Chondrocyte (in vitro differentiated cells): ENCODE data around the gene FURIN. TPM values are rescaled to one million over a fixed set of nuclear protein-coding genes. Genes with fewer than 3 reads are reported as not detected.

Experiments
- DNase-seq: peaks from one replicate; pipeline ENCODE4 v3.0.0; 2021; ENCODE audit warnings: mixed read lengths, low spot score
- H3K27ac Mint-ChIP-seq: one replicate; pipeline ENCODE4 v1.8.0; 2021; ENCODE audit warnings: mild to moderate bottlenecking, moderate library complexity, mixed read lengths; ENCODE audit not compliant: unreplicated experiment
- H3K27me3 Mint-ChIP-seq: 2 replicates; pipeline ENCODE4 v1.8.0; 2021; ENCODE audit warnings: low read depth, mixed read lengths
- H3K36me3 Mint-ChIP-seq: 2 replicates; pipeline ENCODE4 v1.8.0; 2021; ENCODE audit warnings: low read depth, mixed read lengths
- H3K4me1 Mint-ChIP-seq: 2 replicates; pipeline ENCODE4 v1.8.0; 2021; ENCODE audit warnings: low read depth, mild to moderate bottlenecking, mixed read lengths
- H3K4me3 Mint-ChIP-seq: one replicate; pipeline ENCODE4 v1.8.0; 2021; ENCODE audit warnings: mild to moderate bottlenecking, moderate library complexity, mixed read lengths; ENCODE audit not compliant: unreplicated experiment
- H3K9me3 Mint-ChIP-seq: 2 replicates; pipeline ENCODE4 v1.8.0; 2021; ENCODE audit warnings: low read depth, mixed read lengths
- CTCF ChIP-seq: fragments of 200-600 bp; sonication (generic); IDR thresholded peaks from 2 replicates; pipeline ENCODE4 v1.5.0; 2021; ENCODE audit warnings: antibody characterized with exemption, mild to moderate bottlenecking, moderate library complexity
- total RNA-seq: library from RNA; stranded (reverse); gene quantifications from 3 replicates; pipeline ENCODE4 v1.2.1, GENCODE V29; 2021

The FURIN gene
- total RNA-seq, 1 donor from 2014 or later = 66.2 TPM

GRCh38 chr15:90838544-90838943, 29.8 kb upstream of the FURIN start:
- Mint-ChIP-seq H3K9me3 (no peaks in the 10 kb centered on the region), H3K4me1 (peaks cover 6% of the 10 kb centered on the region), H3K4me3 (no peak overlapping the region), H3K27me3 (peaks cover 2% of the 10 kb centered on the region), H3K27ac (no peak overlapping the region), H3K36me3 (no peaks in the 10 kb centered on the region)
- TF ChIP-seq CTCF = no peak
- DNase-seq = no peak

DNA sequence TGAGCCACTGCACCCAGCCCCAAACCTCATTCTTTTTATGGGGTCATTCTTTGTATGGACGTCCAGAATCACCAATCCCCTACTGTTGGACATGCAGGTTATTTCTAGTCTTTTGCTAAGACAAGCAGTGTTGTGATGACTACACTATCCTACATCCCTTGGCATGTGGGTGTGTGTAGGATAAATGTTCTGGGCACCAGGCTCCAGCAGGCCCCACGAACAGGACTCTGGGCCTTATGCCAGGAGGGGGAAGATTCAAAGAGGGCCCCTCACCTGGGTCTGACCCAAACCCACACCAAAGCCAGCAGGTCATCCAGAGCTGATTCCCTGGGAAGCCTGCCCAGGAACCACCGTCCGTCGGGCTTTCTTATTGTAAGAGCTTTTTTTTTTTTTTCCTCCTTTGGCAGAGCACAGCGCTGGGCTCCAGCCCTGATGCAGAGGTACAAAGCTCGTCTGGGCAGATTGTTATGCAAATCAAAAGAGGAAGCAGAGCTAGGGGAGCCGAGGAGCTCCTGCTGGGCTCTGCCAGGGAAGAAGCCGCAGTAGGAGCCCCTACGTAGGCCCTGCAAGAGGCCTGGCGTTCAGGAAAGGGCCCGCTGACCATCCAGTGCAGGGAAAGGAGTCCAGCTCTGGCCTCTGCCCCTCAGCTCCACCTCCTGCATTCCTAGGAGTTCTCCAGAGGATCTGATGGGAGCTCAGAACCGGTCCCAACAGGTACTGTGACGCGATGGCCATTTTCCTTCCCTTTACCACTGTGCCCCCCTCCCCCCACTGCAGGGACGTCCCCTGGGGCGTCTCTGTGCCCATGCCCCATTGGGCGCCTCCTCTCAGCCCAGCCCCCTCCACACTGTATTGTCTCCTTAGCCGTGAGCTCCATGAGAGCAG, 29.0 kb upstream of the FURIN start:
- Mint-ChIP-seq H3K36me3 (no peaks in the 10 kb centered on the region), H3K27ac (no peak overlapping the region)
- DNase-seq = no peak

DNA sequence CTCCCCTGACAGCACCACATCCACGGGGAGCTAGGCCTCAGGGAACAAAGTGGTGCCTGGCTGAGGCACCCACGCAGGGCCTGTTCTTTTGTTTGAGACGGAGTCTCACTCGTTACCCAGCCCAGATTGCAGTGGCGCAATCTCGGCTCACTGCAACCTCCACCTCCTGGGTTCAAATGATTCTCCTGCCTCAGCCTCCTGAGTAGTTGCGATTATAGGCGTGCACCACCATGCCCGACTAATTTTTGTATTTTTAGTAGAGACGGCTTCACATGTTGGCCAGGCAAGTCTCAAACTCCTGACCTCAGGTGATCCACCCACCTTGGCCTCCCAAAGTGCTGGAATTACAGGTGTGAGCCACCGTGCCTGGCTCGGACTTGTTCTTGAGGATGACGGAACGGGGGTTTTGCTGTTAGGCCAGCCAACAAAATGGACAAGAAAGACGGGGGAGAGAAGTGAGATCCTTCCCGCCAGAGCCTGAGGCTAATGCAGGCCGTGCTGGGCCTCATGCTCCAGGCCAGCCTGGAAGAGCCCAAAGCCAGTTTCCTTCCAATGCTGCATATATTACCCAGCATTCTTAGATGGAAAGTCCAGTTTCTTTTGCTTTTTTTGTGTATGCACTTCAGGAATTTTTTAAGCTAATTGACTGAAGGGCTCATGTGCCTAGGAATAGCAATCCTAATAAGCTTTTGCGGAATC, 28.1 kb upstream of the FURIN start:
- Mint-ChIP-seq H3K4me3 (no peak overlapping the region), H3K27ac (no peak overlapping the region), H3K9me3 (no peaks in the 10 kb centered on the region)

More for the DNA sequence above, 29.0 kb upstream of the FURIN start:
- Mint-ChIP-seq H3K9me3 (no peaks in the 10 kb centered on the region), H3K4me3 (no peak overlapping the region), H3K27me3 (peaks cover 2% of the 10 kb centered on the region), H3K4me1 (peaks cover 6% of the 10 kb centered on the region)
- TF ChIP-seq CTCF = no peak

GRCh38 chr15:90840954-90841353, 27.4 kb upstream of the FURIN start:
- no peaks in the 10 kb centered on the region for H3K27me3 Mint-ChIP-seq
- peaks cover 13% of the 10 kb centered on the region for H3K4me1 Mint-ChIP-seq
- DNase-seq = no peak
- H3K36me3 Mint-ChIP-seq = no peaks in the 10 kb centered on the region
- TF ChIP-seq CTCF = no peak
- no peak overlapping the region for H3K27ac Mint-ChIP-seq
- no peak overlapping the region for H3K4me3 Mint-ChIP-seq
- H3K9me3 Mint-ChIP-seq = no peaks in the 10 kb centered on the region

More for the DNA sequence above, 28.1 kb upstream of the FURIN start:
- Mint-ChIP-seq H3K4me1 (peaks cover 12% of the 10 kb centered on the region), H3K27me3 (no peaks in the 10 kb centered on the region), H3K36me3 (no peaks in the 10 kb centered on the region)
- DNase-seq = no peak
- TF ChIP-seq CTCF = no peak

DNA sequence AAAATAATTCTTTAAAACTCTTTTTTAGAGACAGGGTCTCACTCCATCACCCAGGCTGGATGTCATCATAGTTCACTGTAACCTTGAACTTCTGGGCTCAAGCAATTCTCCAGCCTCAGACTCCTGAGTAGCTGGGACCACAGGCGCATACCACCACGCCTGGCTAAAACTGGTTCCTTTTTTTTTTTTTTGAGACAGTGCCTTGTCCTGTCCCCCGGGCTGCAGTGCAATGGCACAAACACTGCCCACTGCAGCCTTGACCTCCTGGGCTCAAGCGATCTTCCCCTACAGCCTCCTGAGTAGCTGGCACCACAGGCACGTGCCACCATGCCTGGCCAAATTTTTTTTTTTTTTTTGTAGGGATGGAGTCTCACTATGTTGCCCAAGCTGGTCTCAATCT, 23.7 kb upstream of the FURIN start:
- DNase-seq = no peak
- Mint-ChIP-seq H3K36me3 (no peaks in the 10 kb centered on the region), H3K27me3 (no peaks in the 10 kb centered on the region), H3K27ac (peak overlapping the region; percentile 65), H3K4me1 (peaks cover 7% of the 10 kb centered on the region), H3K4me3 (no peak overlapping the region), H3K9me3 (no peaks in the 10 kb centered on the region)
- no peak for TF ChIP-seq CTCF
